HG03196 (cell line): Measurements from ENCODE around the gene C1S.
"Not testable (repeated sequence)": the region's sequence is repeated elsewhere in the genome, so short reads cannot be mapped to it uniquely, and the experiment has no call there.

Experiments
- ATAC-seq: cut with Tn5 transposase; IDR thresholded peaks from one replicate; pipeline ENCODE4 v1.9.1; 2021; ENCODE audit not compliant: unreplicated experiment

The C1S gene

GRCh38 chr12:7046383-7047105 lies 14.0 kb upstream of the C1S start:
- ATAC-seq = no peak

- no peak for ATAC-seq
These were observed 13.2 kb upstream of the C1S start for GRCh38 chr12:7047306-7047705.

- not testable (repeated sequence) for ATAC-seq
These were observed 11.0 kb upstream of the C1S start for GRCh38 chr12:7049445-7049951.

- ATAC-seq = not testable (repeated sequence)
These were observed 10.5 kb upstream of the C1S start for GRCh38 chr12:7049973-7050372.

GRCh38 chr12:7054925-7055324 lies 5.6 kb upstream of the C1S start:
- no peak for ATAC-seq

GRCh38 chr12:7055736-7056135 lies 4.8 kb upstream of the C1S start:
- ATAC-seq = not testable (repeated sequence)

GRCh38 chr12:7058163-7058845 lies 2.2 kb upstream of the C1S start:
- no peak for ATAC-seq

- no peak for ATAC-seq
These were observed 1.6 kb upstream of the C1S start for GRCh38 chr12:7058850-7059395.

- no peak for ATAC-seq
These were observed 738 bp upstream of the C1S start for GRCh38 chr12:7059780-7060179.

GRCh38 chr12:7061138-7061537 lies 620 bp downstream of the C1S start:
- no peak for ATAC-seq

- no peak for ATAC-seq
These were observed 1.1 kb downstream of the C1S start for GRCh38 chr12:7061596-7061995.

GRCh38 chr12:7064516-7064915 lies 4.0 kb downstream of the C1S start:
- no peak for ATAC-seq

- no peak for ATAC-seq
These were observed 4.6 kb downstream of the C1S start for GRCh38 chr12:7065073-7065623.

- no peak for ATAC-seq
These were observed 6.1 kb downstream of the C1S start for GRCh38 chr12:7066596-7066995.

GRCh38 chr12:7067096-7067495 lies 6.6 kb downstream of the C1S start:
- ATAC-seq = no peak

GRCh38 chr12:7068240-7068993 lies 7.9 kb downstream of the C1S start:
- no peak for ATAC-seq

- ATAC-seq = no peak
These were observed 8.5 kb downstream of the C1S start for GRCh38 chr12:7068994-7069346.

- ATAC-seq = no peak
These were observed 8.9 kb downstream of the C1S start for GRCh38 chr12:7069386-7069785.

GRCh38 chr12:7072035-7072434 lies 11.5 kb downstream of the C1S start:
- no peak for ATAC-seq

- ATAC-seq = no peak
These were observed 12.0 kb downstream of the C1S start for GRCh38 chr12:7072554-7072953.

GRCh38 chr12:7073946-7074345 lies 13.4 kb downstream of the C1S start:
- no peak for ATAC-seq
